GM12878 (cell line): ENCODE results near the gene TMEM209. TPM values are rescaled to one million over a fixed set of nuclear protein-coding genes. Genes with fewer than 3 reads are reported as not detected.

Experiments
- ATAC-seq: fragments of 200-7000 bp; cut with Tn5 transposase; 3 replicates; pipeline ENCODE4 v1.9.1; 2020; ENCODE audit warnings: mild to moderate bottlenecking, moderate library complexity
- BruUV-seq: library from RNA; stranded (reverse); fragments of 400-500 nt; replicated peaks from 2 replicates; lab custom pipeline; 2021; lab: Mats Ljungman, UMichigan
- CTCF ChIA-PET: fragments of 300-600 bp; sonication (Branson Sonifier 250); formaldehyde crosslinking; extraction: SDS; loops from one replicate; lab custom pipeline; 2021; ENCODE audit warnings: inconsistent platforms; lab: Yijun Ruan, JAX
- POLR2A ChIA-PET: fragments of 350-600 bp; formaldehyde crosslinking; extraction: SDS; loops from one replicate; lab custom pipeline; 2021; ENCODE audit warnings: inconsistent platforms; lab: Charles Lee
- RAD21 ChIA-PET: fragments of 300-600 bp; sonication (Branson Sonifier 250); formaldehyde crosslinking; loops from one replicate; lab custom pipeline; 2023; ENCODE audit warnings: antibody characterized with exemption; ENCODE audit not compliant: unreplicated experiment; lab: Charles Lee
- SMC1A ChIA-PET: fragments of 300-600 bp; sonication (Branson Sonifier 250); formaldehyde crosslinking; loops from one replicate; lab custom pipeline; 2023; ENCODE audit not compliant: unreplicated experiment, uncharacterized antibody; lab: Charles Lee
- DNase-seq: peaks from one replicate; pipeline ENCODE4 v3.0.0-alpha.2; 2011; ENCODE audit warnings: low read depth, low spot score
- FAIRE-seq: peaks from 3 replicates; lab custom pipeline; 2011; peaks lifted over from hg19 to GRCh38; lab: Jason Lieb, UNC
- H2AFZ ChIP-seq: 2 replicates; pipeline ENCODE4 v1.6.0; 2011; ENCODE audit warnings: low read depth, low read length, control low read depth; ENCODE audit not compliant: control insufficient read depth
- H3K27ac ChIP-seq: 2 replicates; pipeline ENCODE4 v1.5.1; 2011; ENCODE audit warnings: control low read depth; ENCODE audit not compliant: control insufficient read depth, insufficient read depth
- H3K27me3 ChIP-seq, 2 experiments: replicated peaks in 1 of 2; 2 replicates each; pipeline versions ENCODE4 v1.6.0 to v1.6.1; 2011; ENCODE audit warnings: low read length in 1 of 2; ENCODE audit not compliant: control insufficient read depth in 2 of 2, insufficient read depth in 2 of 2
- H3K36me3 ChIP-seq, 2 experiments: 2 replicates each; pipeline ENCODE4 v1.5.1; 2011; ENCODE audit warnings: low read length in 1 of 2; ENCODE audit not compliant: control insufficient read depth in 2 of 2, insufficient read depth in 2 of 2
- H3K4me1 ChIP-seq: 2 replicates; pipeline ENCODE4 v1.6.1; 2011; ENCODE audit warnings: mild to moderate bottlenecking, low read length, moderate library complexity, mixed read lengths; ENCODE audit not compliant: control insufficient read depth, insufficient read depth
- H3K4me2 ChIP-seq: 2 replicates; pipeline ENCODE4 v1.6.0; 2011; ENCODE audit warnings: control low read depth; ENCODE audit not compliant: control insufficient read depth, insufficient read depth
- H3K4me3 ChIP-seq: fragments of 200-600 bp; sonication (generic); 2 replicates; pipeline ENCODE4 v1.5.1; 2016
- H3K79me2 ChIP-seq: 2 replicates; pipeline ENCODE4 v1.6.0; 2011; ENCODE audit warnings: low read length; ENCODE audit not compliant: control insufficient read depth, insufficient read depth
- H3K9ac ChIP-seq: 2 replicates; pipeline ENCODE4 v1.8.0; 2011; ENCODE audit warnings: low read length, control low read depth, mixed read lengths; ENCODE audit not compliant: control insufficient read depth, insufficient read depth
- H3K9me3 ChIP-seq: replicated peaks from 3 replicates; pipeline ENCODE4 v1.5.1; 2011; ENCODE audit warnings: mild to moderate bottlenecking, low read length; ENCODE audit not compliant: control insufficient read depth, insufficient read depth
- H4K20me1 ChIP-seq: 2 replicates; pipeline ENCODE4 v1.6.0; 2011; ENCODE audit not compliant: control insufficient read depth, insufficient read depth
- E2F8 ChIP-seq: fragments of 450-650 bp; IDR thresholded peaks from 2 replicates; pipeline ENCODE4 v1.6.1; 2018; ENCODE audit warnings: mild to moderate bottlenecking, low read depth, moderate library complexity; ENCODE audit not compliant: partially characterized antibody
- FOXM1 ChIP-seq: IDR thresholded peaks from 2 replicates; pipeline ENCODE4 v1.6.1; 2012; ENCODE audit warnings: low read depth, mild to moderate bottlenecking, inconsistent platforms, low read length, moderate library complexity
- GATAD2B ChIP-seq: fragments of 450-650 bp; conservative IDR thresholded peaks from 2 replicates; pipeline ENCODE4 v1.6.1; 2017; ENCODE audit warnings: low read depth, mild to moderate bottlenecking, moderate library complexity
- HDGF ChIP-seq: fragments of 450-650 bp; IDR thresholded peaks from 2 replicates; pipeline ENCODE4 v1.6.1; 2016; ENCODE audit warnings: antibody characterized with exemption
- PAX5 ChIP-seq: IDR thresholded peaks from 2 replicates; pipeline ENCODE4 v1.6.1; 2011; ENCODE audit warnings: low read depth, low read length, borderline replicate concordance
- ZNF384 ChIP-seq: IDR thresholded peaks from 2 replicates; pipeline ENCODE4 v1.6.1; 2012; ENCODE audit warnings: low read depth, mild to moderate bottlenecking, low read length, improper control_type of control experiment, borderline replicate concordance
- WGBS: methylation state at CpG from one replicate; pipeline ENCODE4 v1.1.6; 2016; ENCODE audit warnings: low lambda C conversion rate; ENCODE audit not compliant: insufficient replicate concordance, insufficient coverage; ENCODE audit errors: missing lambda C conversion rate; 5-methylcytosine and 5-hydroxymethylcytosine counted together
- in situ Hi-C: fragments of 300-500 bp; cut with MboI; formaldehyde crosslinking; loops from 9 replicates; pipeline ENCODE4 v1.14.3; 2018; ENCODE audit warnings: mixed read lengths
- intact Hi-C: fragments of 100-400 bp; cut with micrococcal nuclease; formaldehyde crosslinking; loops from one replicate; pipeline ENCODE4 v1.14.2; 2022; ENCODE audit not compliant: unreplicated experiment
- polyA plus RNA-seq, 11 experiments: library from polyadenylated mRNA; depleted of rRNA in 4 of 11; unstranded in 6 of 11; stranded (reverse) in 5 of 11; fragments of >200 nt; fragmentation: Nextera tagmentation in 4 of 11; fragmentation: Illumina TruSeq in 1 of 11; extraction: Ambion mirVana in 4 of 11; extraction: Trizol in 1 of 11; gene quantifications; 1 replicate in 1 of 11; 2 replicates in 10 of 11; pipeline versions ENCODE4 v1.2.1 to v1.2.3, GENCODE V29; 2011 to 2016; ENCODE audit warnings: inconsistent platforms in 2 of 11, missing spikeins in 2 of 11, low read depth in 1 of 11
- total RNA-seq, 4 experiments: library from RNA; depleted of rRNA in 3 of 4; stranded (reverse); fragments of >200 nt in 3 of 4; fragmentation: Illumina TruSeq in 1 of 4; extraction: Trizol in 1 of 4; gene quantifications; 2 replicates each; pipeline versions ENCODE4 v1.2.1 to v1.2.3, GENCODE V29; 2013 to 2021

TMEM209 gene
- total and polyA plus RNA-seq, 10 of the 15 experiments (the other 5 are each of a cell fraction or from before 2014, with no cell fraction given) = 22.1 to 41.2 (median 35.1) TPM

- H3K9ac ChIP-seq = no peak overlapping the region
- TF ChIP-seq E2F8 (no peak), ZNF384 (no peak)
- no peak for ATAC-seq
- no peaks in the 10 kb centered on the region for H3K27me3 ChIP-seq
- peaks cover 0 to 16% of the 10 kb centered on the region in 2 experiments; a peak in 2 of 4 replicates for H3K36me3 ChIP-seq
- no peaks in the 10 kb centered on the region for H4K20me1 ChIP-seq
- H2AFZ ChIP-seq = no peak overlapping the region
- CTCF ChIA-PET = interaction anchor here (0.6 to 2.0 kb wide), 4 partner anchors 14 to 586 kb away, joined by 3 to 8 read pairs (median 4); partner anchors contain the start of gene TMEM209
- DNase-seq = no peak
- POLR2A ChIA-PET = interaction anchor here (0.7 to 1.3 kb wide), 2 partner anchors 13 to 357 kb away, joined by 3 to 6 read pairs; partner anchors contain the start of gene TMEM209
- no peak overlapping the region for H3K27ac ChIP-seq
- H3K79me2 ChIP-seq = no peaks in the 10 kb centered on the region; the same call in 1 of the 2 replicates
- H3K9me3 ChIP-seq = no peaks in the 10 kb centered on the region
- in situ Hi-C loops = no loop called here
- no peaks in the 10 kb centered on the region for H3K4me1 ChIP-seq
- WGBS = 63% methylated on average over 7 of the region's 7 CpGs
- H3K4me3 ChIP-seq = no peak overlapping the region
- SMC1A ChIA-PET = interaction anchor here (0.9 to 1.4 kb wide), 4 partner anchors 9 to 43 kb away, joined by 3 to 4 read pairs (median 3); partner anchors contain the start of gene TMEM209
- no TSS peak for BruUV-seq
- RAD21 ChIA-PET = no interaction called here
- H3K4me2 ChIP-seq = no peak overlapping the region
- FAIRE-seq = no peak
- intact Hi-C loops = no loop called here
Measured at GRCh38 chr7:130191791-130192190, 13.4 kb downstream of the TMEM209 start.

GRCh38 chr7:130189343-130189742, 15.9 kb downstream of the TMEM209 start:
- Histone ChIP-seq H3K4me2 (no peak overlapping the region), H3K27ac (no peak overlapping the region), H3K36me3 (peaks cover 0 to 16% of the 10 kb centered on the region in 2 experiments; a peak in 2 of 4 replicates), H3K9me3 (no peaks in the 10 kb centered on the region), H3K4me3 (no peak overlapping the region), H4K20me1 (no peaks in the 10 kb centered on the region), H3K79me2 (no peaks in the 10 kb centered on the region; the same call in 1 of the 2 replicates), H3K27me3 (no peaks in the 10 kb centered on the region), H3K4me1 (no peaks in the 10 kb centered on the region), H3K9ac (no peak overlapping the region), H2AFZ (no peak overlapping the region)
- FAIRE-seq (no peak), ATAC-seq (no peak), DNase-seq (no peak)
- ChIA-PET RAD21 (no interaction called here), SMC1A (no interaction called here), POLR2A (no interaction called here), CTCF (no interaction called here)
- in situ Hi-C loops (no loop called here), intact Hi-C loops (no loop called here)
- no TSS peak for BruUV-seq
- TF ChIP-seq PAX5 (no peak), FOXM1 (no peak), GATAD2B (no peak), HDGF (no peak)
- 100% methylated on average over 5 of the region's 5 CpGs for WGBS
